GM23338 (cell line): Measurements from ENCODE around the gene RSL1D1. TPM values are rescaled to one million over a fixed set of nuclear protein-coding genes. Genes with fewer than 3 reads are reported as not detected.
"Not testable (repeated sequence)": the region's sequence is repeated elsewhere in the genome, so short reads cannot be mapped to it uniquely, and the experiment has no call there.

Source experiments
- ATAC-seq: fragments of 200-7000 bp; cut with Tn5 transposase; 3 replicates; pipeline ENCODE4 v1.9.1; 2020
- DNase-seq: peaks from one replicate; pipeline ENCODE4 v3.0.0-alpha.2; 2015; ENCODE audit warnings: low spot score
- H2AFZ ChIP-seq: fragments of 200-600 bp; sonication (generic); 2 replicates; pipeline ENCODE4 v1.8.0; 2016; ENCODE audit warnings: antibody characterized with exemption, mild to moderate bottlenecking, moderate library complexity
- H3F3A ChIP-seq: fragments of 200-600 bp; sonication (generic); replicated peaks from 2 replicates; pipeline ENCODE4 v1.8.0; 2017; ENCODE audit warnings: antibody characterized with exemption, mixed run types, low read depth
- H3K27ac ChIP-seq: fragments of 200-600 bp; sonication (generic); 2 replicates; pipeline ENCODE4 v1.6.1; 2016; ENCODE audit warnings: low read depth
- H3K27me3 ChIP-seq: fragments of 200-600 bp; sonication (generic); 2 replicates; pipeline ENCODE4 v1.8.0; 2016; ENCODE audit warnings: mild to moderate bottlenecking, mixed run types, moderate library complexity; ENCODE audit not compliant: insufficient read depth
- H3K36me3 ChIP-seq: fragments of 200-600 bp; sonication (generic); 2 replicates; pipeline ENCODE4 v1.8.0; 2016; ENCODE audit warnings: mild to moderate bottlenecking; ENCODE audit not compliant: insufficient read depth
- H3K4me1 ChIP-seq: fragments of 200-600 bp; sonication (generic); 2 replicates; pipeline ENCODE4 v1.8.0; 2016; ENCODE audit warnings: mild to moderate bottlenecking, moderate library complexity; ENCODE audit not compliant: insufficient read depth
- H3K4me2 ChIP-seq: fragments of 200-600 bp; sonication (generic); 2 replicates; pipeline ENCODE4 v1.7.1; 2017; ENCODE audit warnings: mixed run types
- H3K4me3 ChIP-seq: fragments of 200-600 bp; sonication (generic); 2 replicates; pipeline ENCODE4 v1.6.1; 2016; ENCODE audit warnings: mixed run types
- H3K79me2 ChIP-seq: fragments of 200-600 bp; sonication (generic); replicated peaks from 2 replicates; pipeline ENCODE4 v1.8.0; 2017; ENCODE audit warnings: mild to moderate bottlenecking; ENCODE audit not compliant: insufficient read depth
- H3K9me2 ChIP-seq: fragments of 200-600 bp; sonication (generic); 2 replicates; pipeline ENCODE4 v1.8.0; 2017; ENCODE audit not compliant: insufficient read depth
- H4K20me1 ChIP-seq: fragments of 200-600 bp; sonication (generic); replicated peaks from 2 replicates; pipeline ENCODE4 v1.8.0; 2017; ENCODE audit warnings: mild to moderate bottlenecking; ENCODE audit not compliant: insufficient read depth
- H3K27ac Mint-ChIP-seq: 2 replicates; pipeline ENCODE4 v1.8.0; 2020; ENCODE audit warnings: inconsistent platforms, mild to moderate bottlenecking, moderate library complexity, mixed read lengths
- H3K27me3 Mint-ChIP-seq: 3 replicates; pipeline ENCODE4 v1.8.0; 2022; ENCODE audit warnings: low read depth, mild to moderate bottlenecking, moderate library complexity, mixed read lengths, inconsistent platforms; ENCODE audit not compliant: insufficient read depth, poor library complexity
- H3K36me3 Mint-ChIP-seq: 3 replicates; pipeline ENCODE4 v1.8.0; 2021; ENCODE audit warnings: low read depth, mild to moderate bottlenecking, inconsistent platforms, moderate library complexity, mixed read lengths
- H3K4me1 Mint-ChIP-seq: 3 replicates; pipeline ENCODE4 v1.8.0; 2020; ENCODE audit warnings: mild to moderate bottlenecking, inconsistent platforms, mixed read lengths
- H3K4me3 Mint-ChIP-seq: 3 replicates; pipeline ENCODE4 v1.8.0; 2021; ENCODE audit warnings: moderate library complexity, mild to moderate bottlenecking, inconsistent platforms, mixed read lengths
- H3K9me3 Mint-ChIP-seq: 3 replicates; pipeline ENCODE4 v1.8.0; 2020; ENCODE audit warnings: moderate library complexity, mild to moderate bottlenecking, inconsistent platforms, mixed read lengths
- CREB1 ChIP-seq: fragments of 250-450 bp; sonication (Bioruptor Pico); IDR thresholded peaks from 2 replicates; pipeline ENCODE4 v1.5.0; 2020; ENCODE audit warnings: low read depth, mild to moderate bottlenecking, moderate library complexity
- CTCF ChIP-seq, 2 experiments: fragments of 200-600 bp in 1 of 2; sonication (generic) in 1 of 2; conservative IDR thresholded peaks; 2 replicates each; pipeline versions ENCODE4 v1.5.1 to v1.6.1; 2016 to 2017; ENCODE audit warnings: antibody characterized with exemption in 2 of 2, low read depth in 2 of 2, mild to moderate bottlenecking in 2 of 2, moderate library complexity in 1 of 2
- ETS1 ChIP-seq: IDR thresholded peaks from 2 replicates; pipeline ENCODE4 v1.6.1; 2016; ENCODE audit warnings: antibody characterized with exemption
- EZH2 ChIP-seq: fragments of 200-600 bp; sonication (generic); IDR thresholded peaks from one replicate; pipeline ENCODE4 v1.8.0; 2017; ENCODE audit warnings: antibody characterized with exemption, mild to moderate bottlenecking, low read depth; ENCODE audit not compliant: unreplicated experiment
- EZH2phosphoT487 ChIP-seq: fragments of 200-600 bp; sonication (generic); IDR thresholded peaks from one replicate; pipeline ENCODE4 v1.8.1; 2018; ENCODE audit warnings: antibody characterized with exemption; ENCODE audit not compliant: unreplicated experiment
- JUNB ChIP-seq: IDR thresholded peaks from one replicate; pipeline ENCODE4 v1.6.1; 2016; ENCODE audit warnings: antibody characterized with exemption; ENCODE audit not compliant: unreplicated experiment
- ZNF114 ChIP-seq: fragments of 250-450 bp; sonication (Bioruptor Pico); IDR thresholded peaks from 2 replicates; pipeline ENCODE4 v1.5.0; 2020; ENCODE audit warnings: mild to moderate bottlenecking, moderate library complexity
- ZNF331 ChIP-seq: fragments of 250-450 bp; sonication (Bioruptor Pico); IDR thresholded peaks from 2 replicates; pipeline ENCODE4 v1.5.0; 2020; ENCODE audit warnings: low read depth, mild to moderate bottlenecking, moderate library complexity
- polyA plus RNA-seq: library from polyadenylated mRNA; unstranded; fragments of >200 nt; fragmentation: Nextera tagmentation; extraction: Ambion mirVana; gene quantifications from 2 replicates; pipeline ENCODE4 v1.2.1, GENCODE V29; 2016
- total RNA-seq: library from RNA; depleted of rRNA; stranded (reverse); fragments of >200 nt; shearing (Covaris generic); gene quantifications from 2 replicates; pipeline ENCODE4 v1.2.3, GENCODE V29; 2014
- TF ChIP-seq, protein P1 (sequence below): fragments of 250-450 bp; sonication (Bioruptor Pico); IDR thresholded peaks from 2 replicates; pipeline ENCODE4 v1.5.0; 2020; ENCODE audit warnings: mild to moderate bottlenecking, moderate library complexity

Gene RSL1D1
- total and polyA plus RNA-seq, 2 experiments from 2014 or later = 298 to 495 TPM

- not testable (repeated sequence) for H3K27ac Mint-ChIP-seq
Observed at GRCh38 chr16:11784381-11784780, 67.0 kb downstream of the RSL1D1 start.

GRCh38 chr16:11784038-11784369 is 67.3 kb downstream of the RSL1D1 start:
- H3K9me2 ChIP-seq = no peaks in the 10 kb centered on the region
- peaks cover 8% of the 10 kb centered on the region for H3K4me1 ChIP-seq
- H3K27ac ChIP-seq = peak overlapping the region; percentile 15; the same call in 1 of the 2 replicates
- H3K4me3 Mint-ChIP-seq = no peak overlapping the region
- H3K36me3 Mint-ChIP-seq = peaks cover 3% of the 10 kb centered on the region; the same call in 2 of the 3 replicates
- H3K27me3 Mint-ChIP-seq = no peaks in the 10 kb centered on the region
- no peak overlapping the region for H3K27ac Mint-ChIP-seq
- DNase-seq (no peak), ATAC-seq (no peak)
- H3K4me1 Mint-ChIP-seq = peaks cover 15% of the 10 kb centered on the region
- H3K79me2 ChIP-seq = peaks cover 94% of the 10 kb centered on the region
- H3K4me3 ChIP-seq = no peak overlapping the region
- H3F3A ChIP-seq = no peaks in the 10 kb centered on the region
- no peak overlapping the region for H3K4me2 ChIP-seq
- no peaks in the 10 kb centered on the region for H3K27me3 ChIP-seq
- H3K36me3 ChIP-seq = no peaks in the 10 kb centered on the region
- H3K9me3 Mint-ChIP-seq = no peaks in the 10 kb centered on the region; the same call in 2 of the 3 replicates
- H2AFZ ChIP-seq = no peak overlapping the region
- TF ChIP-seq EZH2phosphoT487 (no peak), EZH2 (no peak), ZNF114 (CRISPR knock-in tag) (no peak), JUNB (no peak), ZNF331 (CRISPR knock-in tag) (no peak), CREB1 (no peak), ETS1 (no peak), CTCF (conservative IDR thresholded peaks at IDR 0.05; ENCODE audit: low read depth in 2 of 2) (no peak)
- TF ChIP-seq, protein P1, sequence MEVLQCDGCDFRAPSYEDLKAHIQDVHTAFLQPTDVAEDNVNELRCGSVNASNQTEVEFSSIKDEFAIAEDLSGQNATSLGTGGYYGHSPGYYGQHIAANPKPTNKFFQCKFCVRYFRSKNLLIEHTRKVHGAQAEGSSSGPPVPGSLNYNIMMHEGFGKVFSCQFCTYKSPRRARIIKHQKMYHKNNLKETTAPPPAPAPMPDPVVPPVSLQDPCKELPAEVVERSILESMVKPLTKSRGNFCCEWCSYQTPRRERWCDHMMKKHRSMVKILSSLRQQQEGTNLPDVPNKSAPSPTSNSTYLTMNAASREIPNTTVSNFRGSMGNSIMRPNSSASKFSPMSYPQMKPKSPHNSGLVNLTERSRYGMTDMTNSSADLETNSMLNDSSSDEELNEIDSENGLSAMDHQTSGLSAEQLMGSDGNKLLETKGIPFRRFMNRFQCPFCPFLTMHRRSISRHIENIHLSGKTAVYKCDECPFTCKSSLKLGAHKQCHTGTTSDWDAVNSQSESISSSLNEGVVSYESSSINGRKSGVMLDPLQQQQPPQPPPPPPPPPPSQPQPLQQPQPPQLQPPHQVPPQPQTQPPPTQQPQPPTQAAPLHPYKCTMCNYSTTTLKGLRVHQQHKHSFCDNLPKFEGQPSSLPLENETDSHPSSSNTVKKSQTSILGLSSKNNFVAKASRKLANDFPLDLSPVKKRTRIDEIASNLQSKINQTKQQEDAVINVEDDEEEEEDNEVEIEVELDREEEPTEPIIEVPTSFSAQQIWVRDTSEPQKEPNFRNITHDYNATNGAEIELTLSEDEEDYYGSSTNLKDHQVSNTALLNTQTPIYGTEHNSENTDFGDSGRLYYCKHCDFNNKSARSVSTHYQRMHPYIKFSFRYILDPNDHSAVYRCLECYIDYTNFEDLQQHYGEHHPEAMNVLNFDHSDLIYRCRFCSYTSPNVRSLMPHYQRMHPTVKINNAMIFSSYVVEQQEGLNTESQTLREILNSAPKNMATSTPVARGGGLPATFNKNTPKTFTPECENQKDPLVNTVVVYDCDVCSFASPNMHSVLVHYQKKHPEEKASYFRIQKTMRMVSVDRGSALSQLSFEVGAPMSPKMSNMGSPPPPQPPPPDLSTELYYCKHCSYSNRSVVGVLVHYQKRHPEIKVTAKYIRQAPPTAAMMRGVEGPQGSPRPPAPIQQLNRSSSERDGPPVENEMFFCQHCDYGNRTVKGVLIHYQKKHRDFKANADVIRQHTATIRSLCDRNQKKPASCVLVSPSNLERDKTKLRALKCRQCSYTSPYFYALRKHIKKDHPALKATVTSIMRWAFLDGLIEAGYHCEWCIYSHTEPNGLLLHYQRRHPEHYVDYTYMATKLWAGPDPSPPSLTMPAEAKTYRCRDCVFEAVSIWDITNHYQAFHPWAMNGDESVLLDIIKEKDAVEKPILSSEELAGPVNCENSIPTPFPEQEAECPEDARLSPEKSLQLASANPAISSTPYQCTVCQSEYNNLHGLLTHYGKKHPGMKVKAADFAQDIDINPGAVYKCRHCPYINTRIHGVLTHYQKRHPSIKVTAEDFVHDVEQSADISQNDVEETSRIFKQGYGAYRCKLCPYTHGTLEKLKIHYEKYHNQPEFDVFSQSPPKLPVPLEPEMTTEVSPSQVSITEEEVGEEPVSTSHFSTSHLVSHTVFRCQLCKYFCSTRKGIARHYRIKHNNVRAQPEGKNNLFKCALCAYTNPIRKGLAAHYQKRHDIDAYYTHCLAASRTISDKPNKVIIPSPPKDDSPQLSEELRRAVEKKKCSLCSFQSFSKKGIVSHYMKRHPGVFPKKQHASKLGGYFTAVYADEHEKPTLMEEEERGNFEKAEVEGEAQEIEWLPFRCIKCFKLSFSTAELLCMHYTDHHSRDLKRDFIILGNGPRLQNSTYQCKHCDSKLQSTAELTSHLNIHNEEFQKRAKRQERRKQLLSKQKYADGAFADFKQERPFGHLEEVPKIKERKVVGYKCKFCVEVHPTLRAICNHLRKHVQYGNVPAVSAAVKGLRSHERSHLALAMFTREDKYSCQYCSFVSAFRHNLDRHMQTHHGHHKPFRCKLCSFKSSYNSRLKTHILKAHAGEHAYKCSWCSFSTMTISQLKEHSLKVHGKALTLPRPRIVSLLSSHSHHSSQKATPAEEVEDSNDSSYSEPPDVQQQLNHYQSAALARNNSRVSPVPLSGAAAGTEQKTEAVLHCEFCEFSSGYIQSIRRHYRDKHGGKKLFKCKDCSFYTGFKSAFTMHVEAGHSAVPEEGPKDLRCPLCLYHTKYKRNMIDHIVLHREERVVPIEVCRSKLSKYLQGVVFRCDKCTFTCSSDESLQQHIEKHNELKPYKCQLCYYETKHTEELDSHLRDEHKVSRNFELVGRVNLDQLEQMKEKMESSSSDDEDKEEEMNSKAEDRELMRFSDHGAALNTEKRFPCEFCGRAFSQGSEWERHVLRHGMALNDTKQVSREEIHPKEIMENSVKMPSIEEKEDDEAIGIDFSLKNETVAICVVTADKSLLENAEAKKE (CRISPR knock-in tag) = no peak
- peaks cover 18% of the 10 kb centered on the region for H4K20me1 ChIP-seq

More at GRCh38 chr16:11784381-11784780, 67.0 kb downstream of the RSL1D1 start:
- H3K4me2 ChIP-seq, H3K27me3 ChIP-seq, H3K4me3 ChIP-seq, H3K4me1 ChIP-seq, H3K4me3 Mint-ChIP-seq, H3K36me3 ChIP-seq, DNase-seq, H3K9me2 ChIP-seq, H2AFZ ChIP-seq, H3K36me3 Mint-ChIP-seq, H3F3A ChIP-seq, H3K27ac ChIP-seq, ATAC-seq, H3K9me3 Mint-ChIP-seq, H3K27me3 Mint-ChIP-seq: not testable (repeated sequence)
- H3K4me1 Mint-ChIP-seq = peaks cover 15% of the 10 kb centered on the region
- peaks cover 21% of the 10 kb centered on the region for H4K20me1 ChIP-seq
- peaks cover 94% of the 10 kb centered on the region for H3K79me2 ChIP-seq
